GM18873 (cell line): ENCODE data around the gene SYTL2.
"Not testable (repeated sequence)": the region's sequence is repeated elsewhere in the genome, so short reads cannot be mapped to it uniquely, and the experiment has no call there.

Experiments
- ATAC-seq: cut with Tn5 transposase; IDR thresholded peaks from one replicate; pipeline ENCODE4 v1.9.1; 2021; ENCODE audit warnings: mild to moderate bottlenecking, moderate library complexity, moderate number of reproducible peaks; ENCODE audit not compliant: unreplicated experiment, low FRiP score

SYTL2 gene

DNA sequence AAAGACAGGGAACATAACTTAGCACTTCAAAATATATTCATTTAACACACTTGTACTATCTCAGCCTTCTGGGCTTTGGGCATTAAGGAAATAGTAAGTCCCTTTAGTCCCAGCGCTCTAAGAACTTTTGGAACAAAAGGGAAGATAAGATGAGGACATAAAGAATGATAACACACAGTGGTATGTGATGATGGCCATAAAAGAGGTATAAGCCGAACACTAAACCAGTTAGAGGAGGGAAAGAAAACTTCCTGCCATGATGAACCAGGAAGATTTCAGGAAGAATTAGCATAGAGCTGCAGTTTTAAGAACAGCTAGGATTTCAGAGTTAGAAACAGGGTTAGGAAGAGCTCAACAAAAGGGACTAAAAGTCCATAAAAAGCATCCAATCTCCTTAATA lies 11.8 kb downstream of the SYTL2 start:
- ATAC-seq = no peak

DNA sequence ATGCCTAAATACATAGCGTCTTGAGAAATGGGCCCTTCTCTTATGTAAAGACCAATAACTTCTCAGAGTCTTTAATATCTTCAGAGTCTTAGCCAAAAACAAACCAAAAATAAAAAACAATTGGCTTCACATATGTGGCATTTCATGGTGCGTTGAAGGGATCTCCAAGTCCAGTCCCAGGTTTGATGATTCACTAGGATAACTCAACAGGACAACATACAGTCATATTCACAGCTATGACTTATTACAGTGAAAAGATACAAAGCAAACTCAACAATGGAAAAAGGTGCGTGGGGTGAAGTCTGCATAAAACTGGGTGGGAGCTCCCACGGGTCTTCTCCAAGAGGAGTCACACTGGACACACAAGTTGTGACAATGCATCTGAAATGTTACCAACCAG lies 12.6 kb downstream of the SYTL2 start:
- no peak for ATAC-seq

DNA sequence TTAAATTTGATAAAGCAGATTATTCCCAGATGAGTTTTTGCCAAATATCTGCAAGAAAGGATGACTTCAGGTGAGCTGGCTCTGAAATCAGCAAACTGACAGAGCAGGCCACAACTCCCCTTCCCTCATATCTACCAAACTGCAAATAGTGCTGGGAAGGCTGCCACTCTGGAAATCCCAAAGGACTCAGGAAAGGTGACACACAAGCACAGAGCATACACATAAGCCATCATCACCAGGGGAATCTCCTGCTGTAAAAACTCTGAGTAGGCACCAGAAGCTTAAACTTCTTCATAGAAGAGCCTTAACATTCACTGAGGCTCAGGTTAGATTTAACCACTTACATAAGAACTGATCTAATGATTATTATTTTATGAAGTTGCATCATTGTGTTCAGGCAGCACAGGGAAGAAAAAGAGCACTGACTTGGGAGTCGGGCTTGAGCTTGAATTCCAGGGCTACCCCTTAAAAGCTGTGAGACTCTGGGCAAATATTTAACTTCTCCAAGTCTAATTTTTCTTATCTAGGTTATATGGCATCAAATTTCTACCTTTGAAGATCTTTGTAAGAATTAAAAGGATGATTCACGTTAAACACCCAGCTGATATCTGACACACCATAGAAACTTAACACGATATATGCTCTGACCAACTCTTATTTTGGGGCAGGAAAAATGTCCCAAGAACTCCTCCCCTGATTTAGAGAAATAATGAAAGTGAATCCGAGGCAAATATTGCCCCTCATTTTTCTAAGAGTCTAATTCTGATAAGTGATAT lies 15.0 kb downstream of the SYTL2 start:
- no peak for ATAC-seq

DNA sequence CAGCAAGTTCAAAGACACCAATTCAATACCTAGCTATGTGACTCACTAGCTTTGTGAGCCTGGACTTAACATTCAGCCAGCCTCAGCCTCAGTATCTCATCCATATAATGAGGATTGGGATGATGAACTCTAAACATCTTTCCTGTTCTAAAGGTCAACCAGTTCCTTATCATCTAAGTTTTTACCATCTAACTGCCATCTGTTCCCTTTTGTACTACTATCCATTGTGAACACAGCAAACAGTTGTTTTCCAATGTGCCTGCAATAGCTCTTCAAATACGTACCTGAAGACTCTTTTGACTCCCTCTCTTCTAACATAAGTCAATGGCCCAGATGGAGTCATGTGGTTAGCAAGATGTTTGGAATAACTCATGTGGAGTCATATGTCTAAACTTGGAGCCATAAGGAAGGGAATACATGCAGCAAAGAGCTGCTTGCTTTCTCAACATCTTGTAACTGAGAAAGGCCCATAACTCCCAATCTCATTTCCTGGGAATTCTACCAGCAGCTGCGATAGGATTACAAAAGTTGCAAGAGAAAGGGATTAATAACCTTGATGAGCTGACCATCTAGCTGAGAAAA lies 19.4 kb downstream of the SYTL2 start:
- no peak for ATAC-seq

DNA sequence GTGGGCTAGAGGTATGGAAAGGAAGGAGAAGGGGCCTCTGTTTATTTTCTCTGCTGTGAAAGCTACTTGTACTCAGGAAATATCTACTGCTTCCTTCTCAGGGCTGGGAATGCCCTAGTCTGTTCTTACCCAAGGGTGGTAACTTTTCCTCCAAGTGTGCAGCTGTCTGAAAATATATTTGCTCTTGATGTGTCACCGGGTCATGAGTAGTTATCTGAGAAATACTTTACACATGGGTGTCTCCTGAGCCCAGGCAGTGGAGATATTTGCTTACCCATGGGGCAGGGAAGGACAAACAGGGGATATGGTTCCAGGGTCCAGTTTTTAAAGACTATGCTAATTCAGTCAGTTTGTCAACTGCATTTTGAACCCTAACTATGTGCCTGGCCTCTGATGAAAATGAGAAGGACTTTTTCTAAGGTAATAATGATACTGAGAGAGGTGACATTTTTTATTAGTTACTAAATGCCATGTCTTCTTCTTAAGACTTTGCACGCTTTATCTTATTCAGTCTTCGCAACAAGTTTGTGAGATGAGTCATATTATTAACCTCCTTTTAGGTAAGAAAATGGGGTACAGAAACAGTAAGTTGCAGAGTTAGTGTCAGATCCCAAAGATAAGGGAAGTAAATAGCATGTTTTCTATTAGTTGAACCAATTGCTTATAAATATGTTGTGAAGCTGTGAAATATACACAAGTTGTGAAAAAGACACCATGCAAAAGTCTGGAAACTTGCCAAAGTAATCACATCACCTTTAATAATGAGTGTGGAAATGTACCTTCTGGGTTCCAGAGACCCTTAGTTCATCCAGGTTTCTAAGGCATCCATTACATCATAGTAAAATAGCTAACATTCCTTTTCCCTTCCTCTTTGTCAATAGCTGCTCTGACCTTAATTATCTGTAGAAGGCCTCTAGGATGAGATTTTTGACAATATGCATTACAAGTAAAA lies 22.9 kb downstream of the SYTL2 start:
- no peak for ATAC-seq

DNA sequence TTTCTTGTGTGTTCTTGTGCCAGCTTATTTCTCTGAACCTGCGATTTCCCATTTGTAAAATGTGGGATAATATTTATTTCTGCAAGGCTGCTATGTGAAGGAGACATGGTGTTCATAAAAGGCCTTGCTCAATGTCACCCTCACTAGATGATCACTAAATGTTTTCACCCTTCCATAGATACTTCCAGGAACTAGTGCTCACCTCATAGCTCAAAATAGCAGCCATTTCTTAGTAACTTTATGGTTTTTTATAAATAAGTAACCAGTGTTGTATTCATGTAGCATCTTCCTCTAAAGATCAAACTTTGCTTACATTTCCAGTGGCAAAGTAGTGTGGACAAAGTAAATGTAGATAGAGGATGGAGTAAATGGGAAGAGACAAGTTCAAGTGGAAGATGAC lies 23.8 kb downstream of the SYTL2 start:
- no peak for ATAC-seq

DNA sequence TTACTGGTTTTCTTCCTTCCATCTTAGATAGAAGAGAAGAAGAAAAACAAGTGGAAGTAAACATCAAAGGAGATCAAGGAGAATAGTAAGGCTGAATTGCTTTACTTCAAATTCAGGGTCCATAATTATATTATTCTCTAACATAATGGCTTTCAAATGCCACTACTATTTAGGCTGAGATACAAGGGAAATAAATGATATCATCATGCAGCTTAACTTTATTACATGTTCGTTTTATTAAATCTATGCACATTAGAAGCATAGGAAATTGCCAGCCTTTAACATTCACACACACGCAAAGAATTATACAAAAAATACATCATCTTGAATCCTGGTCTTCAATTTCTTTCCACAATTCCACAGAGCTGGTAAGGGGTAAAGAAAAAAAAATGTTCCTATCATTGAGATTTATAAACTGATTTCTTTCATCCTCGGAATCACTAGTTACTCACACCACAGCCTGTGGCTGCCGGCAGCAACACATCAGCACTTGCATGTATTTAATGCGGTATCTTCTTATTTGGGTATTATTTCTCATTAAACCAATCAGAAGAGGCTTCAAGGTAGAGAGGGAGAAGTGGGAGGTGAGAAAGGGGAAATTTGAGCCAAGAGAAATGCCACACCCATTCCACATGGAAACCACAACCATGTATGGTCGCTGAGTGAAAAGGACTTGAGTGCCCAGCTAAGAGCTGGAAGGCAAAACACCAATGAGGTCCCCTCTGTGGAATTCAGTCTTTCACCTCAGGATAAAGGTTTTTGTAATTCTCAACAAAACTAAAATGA lies 26.3 kb downstream of the SYTL2 start:
- ATAC-seq = no peak

DNA sequence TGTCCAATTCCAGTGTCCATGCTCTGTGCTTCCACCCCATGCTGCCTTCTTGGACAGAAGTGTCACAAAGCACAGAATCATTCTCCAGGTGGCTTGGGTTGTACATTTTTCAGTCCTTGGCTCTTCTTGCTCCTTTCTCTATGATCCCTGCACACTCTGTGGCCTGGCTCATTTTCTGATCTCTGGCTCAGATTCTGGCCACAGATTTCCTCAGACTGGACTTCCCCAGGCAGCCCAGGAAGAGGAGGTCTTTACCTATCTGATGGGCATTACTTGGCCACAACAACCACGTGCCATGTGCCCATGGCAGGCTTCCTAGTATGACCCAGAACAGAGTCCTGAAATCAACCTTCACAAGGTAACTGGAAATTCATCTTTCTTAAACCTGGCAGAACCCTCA lies 27.2 kb downstream of the SYTL2 start:
- no peak for ATAC-seq

DNA sequence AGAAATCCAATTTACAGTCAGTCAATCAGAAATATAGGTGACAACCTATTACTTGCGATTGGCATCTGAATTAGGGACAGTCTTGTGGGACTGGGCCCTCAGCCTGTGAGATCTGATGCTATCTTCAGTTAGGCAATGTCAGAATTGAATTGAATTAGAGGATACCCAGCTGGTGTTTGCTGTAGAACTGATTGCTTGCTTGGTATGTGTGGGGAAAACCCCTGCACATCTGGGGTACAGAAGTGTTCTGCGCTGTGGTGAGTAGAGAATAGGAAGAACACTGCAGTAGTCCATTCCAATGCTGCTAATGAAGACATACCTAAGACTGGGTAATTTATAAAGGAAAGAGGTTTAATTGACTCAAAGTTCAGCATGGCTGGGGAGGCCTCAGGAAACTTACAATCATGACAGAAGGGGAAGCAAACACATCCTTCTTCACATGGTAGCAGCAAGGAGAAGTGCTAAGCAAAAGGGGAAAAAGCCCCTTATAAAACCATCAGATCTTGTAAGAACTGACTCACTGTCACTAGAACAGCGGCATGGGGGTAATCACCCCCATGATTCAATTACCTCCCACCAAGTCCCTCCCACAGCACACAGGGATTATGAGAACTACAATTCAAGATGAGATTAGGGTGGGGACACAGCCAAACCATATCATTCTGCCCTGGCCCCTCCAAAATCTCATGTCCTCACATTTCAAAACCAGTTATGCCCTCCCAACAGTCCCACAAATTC lies 30.0 kb downstream of the SYTL2 start:
- not testable (repeated sequence) for ATAC-seq

DNA sequence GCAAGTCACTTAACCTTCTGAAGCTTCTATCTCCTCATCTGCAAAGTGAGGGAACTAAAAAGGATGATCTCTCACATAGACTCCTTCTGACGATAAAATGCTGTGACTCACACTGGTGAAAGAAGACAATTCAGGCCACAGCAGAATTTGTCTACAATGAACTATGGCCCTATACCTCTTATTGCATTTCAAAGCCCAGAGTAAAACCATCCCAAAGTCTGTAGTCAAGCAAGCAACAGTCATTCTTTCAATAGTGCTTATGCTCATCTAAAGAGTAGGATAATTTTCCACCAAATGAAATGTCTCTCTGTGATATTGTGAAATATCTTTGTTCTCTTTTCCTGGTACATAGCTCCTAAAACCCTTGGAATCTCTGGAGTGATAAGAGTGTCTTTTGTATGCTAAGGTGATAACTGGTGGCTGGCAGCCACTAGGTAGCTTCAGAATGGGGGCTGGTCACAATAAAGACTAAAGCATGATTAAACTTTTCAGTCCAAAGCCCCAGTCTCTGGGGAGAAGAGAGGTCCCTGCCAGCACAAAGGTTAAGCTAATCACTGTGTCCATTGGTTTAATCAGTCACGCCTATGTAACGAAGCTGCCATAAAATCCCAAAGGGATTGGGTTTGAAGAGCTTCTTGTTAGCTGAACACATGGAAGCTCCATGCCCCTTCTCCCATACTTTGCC lies 30.8 kb downstream of the SYTL2 start:
- no peak for ATAC-seq

DNA sequence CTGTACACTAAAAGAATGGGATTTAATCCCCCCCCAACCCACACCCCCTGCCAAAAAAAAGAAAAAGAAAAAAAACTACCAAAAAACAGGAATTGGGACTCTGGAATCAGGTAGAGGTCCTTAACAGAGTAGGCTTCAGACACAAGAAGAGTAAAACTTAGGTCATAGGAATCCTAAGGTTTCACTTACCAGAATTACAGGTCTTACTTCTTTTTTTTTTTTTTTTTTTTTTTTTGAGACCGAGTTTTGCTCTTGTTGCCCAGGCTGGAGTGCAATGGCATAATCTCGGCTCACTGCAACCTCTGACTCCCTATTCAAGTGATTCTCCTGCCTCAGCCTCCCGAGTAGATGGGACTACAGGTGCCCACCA lies 33.4 kb downstream of the SYTL2 start:
- not testable (repeated sequence) for ATAC-seq

DNA sequence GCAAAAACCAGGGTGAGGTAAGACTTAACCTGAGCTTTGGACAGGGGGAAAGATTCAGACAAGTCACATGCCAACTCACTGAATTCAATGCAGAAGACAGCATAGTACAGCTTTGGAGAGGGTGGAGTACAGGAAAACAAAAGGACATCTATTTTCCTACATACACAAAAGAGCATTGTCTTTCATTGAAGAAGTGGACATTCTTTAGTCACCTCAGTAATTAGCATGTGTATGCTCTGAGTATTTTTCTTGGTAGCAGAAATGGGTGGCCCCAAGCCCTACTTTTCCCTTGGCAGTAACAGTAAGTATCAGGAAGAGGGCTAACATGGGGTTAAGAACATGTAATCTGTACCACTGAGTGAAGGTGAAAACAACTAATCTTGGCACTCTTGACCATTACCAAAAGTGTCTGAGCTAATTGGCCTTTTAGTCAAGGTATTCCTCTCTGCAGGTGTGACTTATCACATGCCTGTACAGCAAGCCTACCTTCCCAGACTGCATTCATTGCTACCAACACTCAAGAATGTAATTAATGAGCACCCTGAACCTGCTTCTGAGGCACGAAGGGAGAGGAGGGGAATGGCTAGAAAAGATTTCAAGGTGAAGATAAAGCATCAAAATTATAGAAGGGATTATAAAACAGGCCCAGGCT lies 33.9 kb downstream of the SYTL2 start:
- no peak for ATAC-seq

DNA sequence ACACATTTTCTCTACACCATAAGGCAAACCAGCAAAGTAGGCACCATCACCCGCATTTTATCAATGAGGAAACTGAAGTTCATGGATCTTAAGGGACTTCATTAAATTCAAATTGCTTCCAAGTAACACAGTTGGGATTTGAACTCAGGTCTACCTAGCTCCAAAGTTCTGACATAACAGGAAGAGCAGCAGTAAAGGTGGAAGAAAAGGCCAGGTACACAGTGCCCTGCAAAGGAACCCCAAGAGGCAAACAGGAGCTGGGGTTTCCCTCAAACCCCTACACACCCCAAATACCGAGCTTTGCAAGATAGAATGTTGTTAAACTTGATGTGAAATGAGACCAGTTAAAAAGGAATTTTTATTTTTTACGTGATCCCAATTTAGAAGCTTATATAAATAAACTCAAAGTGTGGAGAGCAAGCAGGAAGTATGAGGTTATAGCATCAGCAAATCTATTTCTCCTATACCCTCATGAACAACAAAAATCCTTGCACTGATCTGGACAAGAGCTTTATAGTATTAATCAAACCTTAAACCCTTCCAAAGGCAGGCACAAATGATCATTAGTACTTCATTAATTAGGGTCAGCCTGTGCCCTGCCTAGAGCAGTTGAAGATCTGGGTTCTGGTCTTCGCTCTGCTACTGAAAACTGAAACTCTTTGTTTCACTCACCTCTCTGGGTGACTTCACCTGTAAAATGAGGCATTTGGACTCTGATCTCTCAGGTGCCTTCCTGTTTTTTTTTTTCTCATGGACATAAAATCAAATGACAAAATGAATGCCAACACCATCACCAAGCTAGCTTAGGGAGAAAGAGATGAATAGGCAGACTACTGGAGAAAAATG lies 36.5 kb downstream of the SYTL2 start:
- no peak for ATAC-seq

DNA sequence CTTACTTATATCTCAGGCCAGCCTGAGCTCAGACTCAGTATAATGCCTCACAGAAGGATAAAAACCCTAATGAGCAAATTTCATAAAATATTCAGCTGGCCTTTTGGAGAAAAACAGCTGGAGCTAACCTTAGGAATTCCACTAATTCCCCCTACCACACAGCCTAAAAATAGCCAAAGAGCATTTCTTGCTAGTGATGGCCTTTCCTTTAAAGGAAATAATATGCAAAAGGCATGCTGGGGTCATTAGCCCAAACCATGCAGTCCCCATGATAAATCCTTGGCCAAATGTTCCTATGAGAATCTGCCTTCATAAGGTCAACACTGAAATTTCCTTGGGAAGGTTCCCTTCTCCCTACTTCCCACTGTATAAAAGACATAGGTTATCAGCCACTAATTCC lies 38.2 kb downstream of the SYTL2 start:
- no peak for ATAC-seq

DNA sequence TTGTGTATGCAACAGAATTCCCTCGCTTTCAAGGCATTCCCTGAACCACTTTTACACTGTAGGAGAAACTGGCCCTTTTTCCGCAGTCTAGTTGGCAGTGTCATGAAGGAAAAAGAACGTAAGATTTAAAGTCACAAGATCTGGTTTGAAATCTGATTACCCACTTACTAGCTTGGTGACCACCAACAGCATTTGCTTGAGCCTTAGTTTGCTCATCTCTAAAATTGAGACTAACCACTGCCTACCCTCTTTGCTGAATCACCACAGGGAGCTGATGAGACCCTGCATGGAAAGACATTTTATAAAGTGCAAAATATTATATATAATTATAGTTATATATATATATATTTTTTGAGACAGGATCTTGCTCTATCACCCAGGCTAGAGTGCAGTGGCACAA lies 39.4 kb downstream of the SYTL2 start:
- ATAC-seq = no peak

DNA sequence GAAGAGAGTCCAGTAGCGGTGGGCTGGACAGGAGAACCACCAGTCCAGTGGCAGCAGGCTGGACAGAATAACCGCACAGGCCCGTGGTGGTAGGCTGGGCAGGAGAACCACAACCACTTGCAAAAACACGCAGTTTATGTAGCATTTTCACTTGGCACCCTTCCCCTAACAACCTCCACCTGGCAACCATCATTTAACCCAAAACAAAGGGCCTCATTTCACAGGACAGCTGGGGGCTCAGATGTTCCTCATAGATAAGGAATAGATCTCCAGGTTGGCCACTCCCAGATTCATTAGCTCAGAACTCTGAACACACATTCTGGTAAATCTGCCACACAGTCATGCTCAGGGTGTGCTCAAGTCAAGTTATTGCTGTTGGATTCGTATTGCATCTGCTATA lies 41.2 kb downstream of the SYTL2 start:
- no peak for ATAC-seq

DNA sequence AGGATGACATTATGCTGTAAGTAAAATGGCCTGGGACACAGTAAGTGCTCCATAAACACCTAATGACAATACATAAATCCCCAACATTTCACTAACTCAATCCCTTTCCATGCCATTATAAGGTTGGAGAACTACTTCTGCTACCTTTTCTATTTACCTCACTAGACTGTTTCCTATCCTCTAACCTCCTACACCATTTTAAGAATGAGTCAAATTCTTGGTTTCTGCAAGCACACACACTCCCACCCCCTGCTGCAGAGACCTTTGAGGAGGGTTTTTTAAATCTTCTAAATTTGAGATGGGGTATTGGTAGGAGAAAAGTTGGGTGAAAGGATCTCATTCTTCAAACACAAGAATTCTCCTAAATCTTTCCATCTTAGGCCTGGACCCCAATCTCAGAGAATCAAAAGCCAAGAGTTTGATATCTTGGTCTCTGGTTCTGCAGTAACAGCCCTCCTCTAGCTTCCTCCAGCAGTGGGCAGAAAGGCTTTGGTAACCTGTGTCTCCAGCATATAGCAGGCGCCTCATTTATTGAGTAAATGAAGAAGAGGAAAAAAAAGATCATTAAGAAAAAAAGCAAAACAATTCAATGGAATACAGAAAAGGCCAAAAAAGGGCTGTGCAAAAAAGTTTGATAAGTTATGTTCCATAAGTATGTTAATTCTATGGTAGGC lies 42.3 kb downstream of the SYTL2 start:
- ATAC-seq = no peak
